Spleen (tissue), 7 donors: ENCODE measurements around the gene IMMP1L.

Source experiments
- CTCF ChIP-seq, 11 experiments: fragments of 200-600 bp in 7 of 11; fragments of 450-650 bp in 4 of 11; sonication (generic) in 4 of 11; IDR thresholded peaks in 8 of 11; conservative IDR thresholded peaks in 3 of 11; 1 replicate in 7 of 11; 2 replicates in 4 of 11; pipeline versions ENCODE4 v1.4.0 to v1.8.0; 2016 to 2021; ENCODE audit warnings: antibody characterized with exemption in 11 of 11, inconsistent platforms in 4 of 11, mild to moderate bottlenecking in 1 of 11
- POLR2A ChIP-seq, 3 donors: fragments of 450-650 bp; IDR thresholded peaks; one replicate each; pipeline ENCODE4 v1.5.1; 2017; ENCODE audit warnings: antibody characterized with exemption in 3 of 3, mild to moderate bottlenecking in 1 of 3
- POLR2AphosphoS5 ChIP-seq, 3 donors: sonication (generic); formaldehyde crosslinking; IDR thresholded peaks; one replicate each; pipeline ENCODE4 v1.5.1; 2017; ENCODE audit warnings: antibody characterized with exemption in 3 of 3
- donor health status: DM: no; HTN: no; CAD: no; lungs with moderate emphysema.
- donor health status: DM: no; HTN: no; CAD: no.
- donor health status: DM: no; HTN: no; CAD: no.

- TF ChIP-seq CTCF (IDR thresholded peaks at IDR 0.05 in 8 of 11, conservative IDR thresholded peaks at IDR 0.05 in 3 of 11) (no peak), POLR2A (IDR thresholded peaks at IDR 0.05) (no peak), POLR2AphosphoS5 (IDR thresholded peaks at IDR 0.05) (no peak)
Observed at GRCh38 chr11:31558001-31558400, 48.6 kb upstream of the IMMP1L start.
